T-helper 2 cell treated with Interferon-gamma antibody and Interleukin-4, amounts not matched to agents 100 ng/mL and 5 ng/mL, for 36 hours (primary cell): ENCODE measurements around the gene CMIP. TPM values are rescaled to one million over a fixed set of nuclear protein-coding genes. Genes with fewer than 3 reads are reported as not detected.

Experiments
- intact Hi-C: fragments of 100-400 bp; cut with micrococcal nuclease; formaldehyde crosslinking; loops from one replicate; pipeline ENCODE4 v1.15.1; 2023
- total RNA-seq: library from RNA; stranded (reverse); gene quantifications from 2 replicates; pipeline ENCODE4 v1.2.3, GENCODE V29; 2022

CMIP gene
- total RNA-seq, 1 donor from 2014 or later = 64.3 TPM

- intact Hi-C loops = no loop called here
Measured at GRCh38 chr16:81560979-81561657, 116.5 kb downstream of the CMIP start.

- intact Hi-C loops = no loop called here
Measured at GRCh38 chr16:81562174-81562849, 117.7 kb downstream of the CMIP start.

GRCh38 chr16:81562926-81563325 lies 118.3 kb downstream of the CMIP start:
- intact Hi-C loops = no loop called here

GRCh38 chr16:81564421-81564911 lies 119.9 kb downstream of the CMIP start:
- intact Hi-C loops = no loop called here

GRCh38 chr16:81565321-81566028 lies 120.9 kb downstream of the CMIP start:
- intact Hi-C loops = no loop called here

GRCh38 chr16:81566086-81567007 lies 121.7 kb downstream of the CMIP start:
- intact Hi-C loops = no loop called here

GRCh38 chr16:81567087-81567486 lies 122.5 kb downstream of the CMIP start:
- intact Hi-C loops = no loop called here

- intact Hi-C loops = no loop called here
Measured at GRCh38 chr16:81567987-81568748, 123.6 kb downstream of the CMIP start.

GRCh38 chr16:81568749-81569087 lies 124.1 kb downstream of the CMIP start:
- intact Hi-C loops = no loop called here

GRCh38 chr16:81569361-81570034 lies 124.9 kb downstream of the CMIP start:
- intact Hi-C loops = no loop called here

- intact Hi-C loops = no loop called here
Measured at GRCh38 chr16:81570151-81570846, 125.7 kb downstream of the CMIP start.

GRCh38 chr16:81571175-81571574 lies 126.6 kb downstream of the CMIP start:
- intact Hi-C loops = no loop called here

GRCh38 chr16:81571592-81572385 lies 127.2 kb downstream of the CMIP start:
- intact Hi-C loops = no loop called here

- intact Hi-C loops = no loop called here
Measured at GRCh38 chr16:81572386-81573144, 128.0 kb downstream of the CMIP start.

- intact Hi-C loops = no loop called here
Measured at GRCh38 chr16:81573533-81574020, 129.0 kb downstream of the CMIP start.

- intact Hi-C loops = no loop called here
Measured at GRCh38 chr16:81574168-81574567, 129.6 kb downstream of the CMIP start.

- intact Hi-C loops = no loop called here
Measured at GRCh38 chr16:81575307-81575706, 130.7 kb downstream of the CMIP start.

- intact Hi-C loops = no loop called here
Measured at GRCh38 chr16:81575834-81576233, 131.2 kb downstream of the CMIP start.
